ENCODE measurements around the gene TMEM98.
"Not testable (repeated sequence)": the region's sequence is repeated elsewhere in the genome, so short reads cannot be mapped to it uniquely, and the experiment has no call there.

The TMEM98 gene

GRCh38 chr17:32987868-32988267, 59.9 kb downstream of the TMEM98 start:
- DNase-seq = not testable (repeated sequence)

- no peak for DNase-seq
Observed at GRCh38 chr17:32988481-32989101, 60.6 kb downstream of the TMEM98 start.

GRCh38 chr17:32992321-32993033, 64.5 kb downstream of the TMEM98 start:
- no peak for DNase-seq

GRCh38 chr17:32993977-32994376, 66.0 kb downstream of the TMEM98 start:
- no peak for DNase-seq

Data from DMS53 (cell line).